ENCODE data around the gene CHD3.

DNA sequence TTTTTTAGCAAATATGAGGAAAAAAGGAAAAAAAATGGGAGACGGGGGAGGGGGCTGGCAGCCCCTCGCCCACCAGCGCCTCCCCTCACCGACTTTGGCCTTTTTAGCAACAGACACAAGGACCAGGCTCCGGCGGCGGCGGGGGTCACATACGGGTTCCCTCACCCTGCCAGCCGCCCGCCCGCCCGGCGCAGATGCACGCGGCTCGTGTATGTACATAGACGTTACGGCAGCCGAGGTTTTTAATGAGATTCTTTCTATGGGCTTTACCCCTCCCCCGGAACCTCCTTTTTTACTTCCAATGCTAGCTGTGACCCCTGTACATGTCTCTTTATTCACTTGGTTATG lies 34.9 kb upstream of the CHD3 start:
- TF ChIP-seq, protein P1, sequence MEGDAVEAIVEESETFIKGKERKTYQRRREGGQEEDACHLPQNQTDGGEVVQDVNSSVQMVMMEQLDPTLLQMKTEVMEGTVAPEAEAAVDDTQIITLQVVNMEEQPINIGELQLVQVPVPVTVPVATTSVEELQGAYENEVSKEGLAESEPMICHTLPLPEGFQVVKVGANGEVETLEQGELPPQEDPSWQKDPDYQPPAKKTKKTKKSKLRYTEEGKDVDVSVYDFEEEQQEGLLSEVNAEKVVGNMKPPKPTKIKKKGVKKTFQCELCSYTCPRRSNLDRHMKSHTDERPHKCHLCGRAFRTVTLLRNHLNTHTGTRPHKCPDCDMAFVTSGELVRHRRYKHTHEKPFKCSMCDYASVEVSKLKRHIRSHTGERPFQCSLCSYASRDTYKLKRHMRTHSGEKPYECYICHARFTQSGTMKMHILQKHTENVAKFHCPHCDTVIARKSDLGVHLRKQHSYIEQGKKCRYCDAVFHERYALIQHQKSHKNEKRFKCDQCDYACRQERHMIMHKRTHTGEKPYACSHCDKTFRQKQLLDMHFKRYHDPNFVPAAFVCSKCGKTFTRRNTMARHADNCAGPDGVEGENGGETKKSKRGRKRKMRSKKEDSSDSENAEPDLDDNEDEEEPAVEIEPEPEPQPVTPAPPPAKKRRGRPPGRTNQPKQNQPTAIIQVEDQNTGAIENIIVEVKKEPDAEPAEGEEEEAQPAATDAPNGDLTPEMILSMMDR (IDR thresholded peaks at IDR 0.05), result no peak
- no peak for TF ChIP-seq POLR2A (IDR thresholded peaks at IDR 0.05)
